A549 (cell line): Measurements from ENCODE around the gene THEMIS2. TPM values are rescaled to one million over a fixed set of nuclear protein-coding genes. Genes with fewer than 3 reads are reported as not detected.

Experiments used
- ATAC-seq, 2 experiments: fragments of 200-7000 bp in 1 of 2; fragments of >200 bp in 1 of 2; cut with Nextera tagmentation in 1 of 2; cut with Tn5 transposase in 1 of 2; 3 replicates each; pipeline versions ENCODE4 v1.8.0 to v1.9.1; 2018 to 2020; ENCODE audit warnings: mild to moderate bottlenecking in 1 of 2, moderate library complexity in 1 of 2
- CTCF ChIA-PET: fragments of 300-600 bp; sonication (Branson Sonifier 250); formaldehyde crosslinking; extraction: SDS; loops from one replicate; lab custom pipeline; 2021; ENCODE audit warnings: antibody characterized with exemption, inconsistent platforms; lab: Yijun Ruan, JAX
- POLR2A ChIA-PET: fragments of 350-600 bp; formaldehyde crosslinking; extraction: SDS; loops from one replicate; lab custom pipeline; 2021; ENCODE audit warnings: antibody characterized with exemption, inconsistent platforms; lab: Yijun Ruan, JAX
- DNase-seq, 2 experiments: peaks; one replicate each; pipeline versions ENCODE4 v3.0.0 to v3.0.0-alpha.2; 2011 to 2016; ENCODE audit warnings: low read depth in 1 of 2, low spot score in 1 of 2
- FAIRE-seq: peaks from 2 replicates; lab custom pipeline; 2011; peaks lifted over from hg19 to GRCh38; lab: Jason Lieb, UNC
- H3K27ac ChIP-seq, 2 experiments: fragments of >200 bp; sonication (Bioruptor Twin); formaldehyde crosslinking; 3 replicates each; pipeline ENCODE4 v1.5.1; 2016 to 2017
- H3K4me1 ChIP-seq: fragments of >200 bp; sonication (Bioruptor Twin); formaldehyde crosslinking; 3 replicates; pipeline ENCODE4 v1.6.1; 2016
- H3K4me2 ChIP-seq: fragments of >200 bp; sonication (Bioruptor Twin); formaldehyde crosslinking; 3 replicates; pipeline ENCODE4 v1.6.1; 2016
- H3K4me3 ChIP-seq: fragments of >200 bp; sonication (Bioruptor Twin); formaldehyde crosslinking; 3 replicates; pipeline ENCODE4 v1.5.1; 2016
- H3K9me3 ChIP-seq: fragments of >200 bp; sonication (Bioruptor Twin); formaldehyde crosslinking; 3 replicates; pipeline ENCODE4 v1.6.1; 2016
- ATOH8 ChIP-seq: fragments of 250-450 bp; sonication (Bioruptor Pico); IDR thresholded peaks from 2 replicates; pipeline ENCODE4 v1.5.0; 2020; ENCODE audit warnings: low read depth, mild to moderate bottlenecking, moderate library complexity
- CBX2 ChIP-seq: fragments of 200-600 bp; sonication (generic); IDR thresholded peaks from 2 replicates; pipeline ENCODE4 v1.6.1; 2016; ENCODE audit warnings: low read depth, mild to moderate bottlenecking, borderline replicate concordance
- CBX8 ChIP-seq: fragments of 200-600 bp; sonication (generic); IDR thresholded peaks from 2 replicates; pipeline ENCODE4 v1.6.1; 2016
- EP300 ChIP-seq, 2 experiments: fragments of >200 bp; sonication (Bioruptor Twin); formaldehyde crosslinking; IDR thresholded peaks; 2 replicates in 1 of 2; 3 replicates in 1 of 2; pipeline ENCODE4 v1.6.1; 2016 to 2017
- ESRRA ChIP-seq: fragments of 150-350 bp; IDR thresholded peaks from 2 replicates; pipeline ENCODE4 v1.6.1; 2014; ENCODE audit warnings: mild to moderate bottlenecking, low read length, borderline replicate concordance
- FOSB ChIP-seq: fragments of 250-450 bp; sonication (Bioruptor Pico); IDR thresholded peaks from 2 replicates; pipeline ENCODE4 v1.5.0; 2020; ENCODE audit warnings: mild to moderate bottlenecking, moderate library complexity
- FOSL2 ChIP-seq, 2 experiments: fragments of 450-650 bp in 1 of 2; fragments of >200 bp in 1 of 2; sonication (Bioruptor Twin) in 1 of 2; formaldehyde crosslinking; IDR thresholded peaks; 2 replicates each; pipeline versions ENCODE4 v1.5.0 to v1.6.1; 2016 to 2020; ENCODE audit warnings: mild to moderate bottlenecking in 1 of 2, moderate library complexity in 1 of 2
- GATA3 ChIP-seq: IDR thresholded peaks from 2 replicates; pipeline ENCODE4 v1.6.1; 2012; ENCODE audit warnings: borderline replicate concordance
- HES2 ChIP-seq: fragments of >200 bp; sonication (Bioruptor Twin); formaldehyde crosslinking; IDR thresholded peaks from 2 replicates; pipeline ENCODE4 v1.6.1; 2016
- HOXB5 ChIP-seq: fragments of 250-450 bp; sonication (Bioruptor Pico); IDR thresholded peaks from 2 replicates; pipeline ENCODE4 v1.5.0; 2020; ENCODE audit warnings: mild to moderate bottlenecking, moderate library complexity
- JUN ChIP-seq, 2 experiments: fragments of >200 bp; sonication (Bioruptor Twin); formaldehyde crosslinking; IDR thresholded peaks; 2 replicates in 1 of 2; 3 replicates in 1 of 2; pipeline ENCODE4 v1.6.1; 2016 to 2017
- MAX ChIP-seq: IDR thresholded peaks from 2 replicates; pipeline ENCODE4 v1.6.1; 2012
- NFE2L2 ChIP-seq: fragments of 150-350 bp; conservative IDR thresholded peaks from 2 replicates; pipeline ENCODE4 v1.6.1; 2014; ENCODE audit warnings: low read length
- PBX3 ChIP-seq: IDR thresholded peaks from 2 replicates; pipeline ENCODE4 v1.6.1; 2012
- POLR2AphosphoS2 ChIP-seq: conservative IDR thresholded peaks from 2 replicates; pipeline ENCODE4 v1.6.1; 2012; ENCODE audit warnings: low read length, improper control_type of control experiment, inconsistent platforms
- SMC3 ChIP-seq: fragments of >200 bp; sonication (Bioruptor Twin); formaldehyde crosslinking; IDR thresholded peaks from 3 replicates; pipeline ENCODE4 v1.6.1; 2018; ENCODE audit warnings: inconsistent platforms
- TFCP2L1 ChIP-seq: fragments of 250-450 bp; sonication (Bioruptor Pico); IDR thresholded peaks from 2 replicates; pipeline ENCODE4 v1.5.0; 2021; ENCODE audit warnings: mild to moderate bottlenecking
- TP53 ChIP-seq: fragments of 250-450 bp; sonication (Bioruptor Pico); IDR thresholded peaks from 2 replicates; pipeline ENCODE4 v1.5.0; 2021; ENCODE audit warnings: mild to moderate bottlenecking, moderate library complexity
- USF2 ChIP-seq: fragments of 450-650 bp; IDR thresholded peaks from 2 replicates; pipeline ENCODE4 v1.6.1; 2014; ENCODE audit warnings: antibody characterized with exemption
- ZFP36 ChIP-seq: fragments of 450-650 bp; IDR thresholded peaks from 2 replicates; pipeline ENCODE4 v1.6.1; 2014; ENCODE audit warnings: borderline replicate concordance; ENCODE audit not compliant: partially characterized antibody
- WGBS: methylation state at CpG from one replicate; pipeline ENCODE4 v1.1.6; 2017; ENCODE audit errors: missing lambda C conversion rate; 5-methylcytosine and 5-hydroxymethylcytosine counted together
- polyA plus RNA-seq, 4 experiments: library from polyadenylated mRNA; depleted of rRNA in 3 of 4; stranded (reverse); fragments of >200 nt; fragmentation: RNase III in 1 of 4; extraction: RNeasy Plus Mini Kit Qiagen cat#74134 plus additional on column Dnase treatment in 1 of 4; gene quantifications; 2 replicates in 3 of 4; 3 replicates in 1 of 4; pipeline ENCODE4 v1.2.3, GENCODE V29; 2011 to 2017

THEMIS2 gene
- polyA plus RNA-seq, 2 of the 4 experiments (the other 2 are of a cell fraction), result 0.58 to 0.81 TPM

GRCh38 chr1:27891196-27891889 is 19.0 kb downstream of the THEMIS2 start:
- Histone ChIP-seq H3K4me1 (no peaks in the 10 kb centered on the region), H3K9me3 (no peaks in the 10 kb centered on the region), H3K4me3 (no peak overlapping the region), H3K4me2 (no peak overlapping the region), H3K27ac (no peak overlapping the region)
- 83% methylated on average over 7 of the region's 7 CpGs for WGBS
- FAIRE-seq (no peak), DNase-seq (no peak), ATAC-seq (no peak)
- CTCF ChIA-PET, result interaction anchor here (0.7 kb wide), 1 partner anchor 34 kb away, joined by 3 read pairs; no protein-coding TSS in a partner anchor
- no peak for TF ChIP-seq CBX8
- no peak for TF ChIP-seq ESRRA
- POLR2A ChIA-PET, result no interaction called here

- Histone ChIP-seq H3K27ac (no peak overlapping the region), H3K4me1 (no peaks in the 10 kb centered on the region), H3K9me3 (no peaks in the 10 kb centered on the region), H3K4me3 (no peak overlapping the region), H3K4me2 (no peak overlapping the region)
- ATAC-seq, result no peak
- FAIRE-seq, result no peak
- DNase-seq, result no peak
- WGBS, result 66% methylated on average over 3 of the region's 3 CpGs
- no peak for TF ChIP-seq PBX3
- TF ChIP-seq CBX2, result no peak
- TF ChIP-seq JUN (IDR thresholded peaks at IDR 0.05), result no peak
- TF ChIP-seq EP300 (IDR thresholded peaks at IDR 0.05), result no peak
- no peak for TF ChIP-seq HOXB5 (CRISPR knock-in tag)
- no peak for TF ChIP-seq TP53 (CRISPR knock-in tag)
- no peak for TF ChIP-seq ATOH8
- no peak for TF ChIP-seq POLR2AphosphoS2
- TF ChIP-seq GATA3, result no peak
- no peak for TF ChIP-seq MAX
- TF ChIP-seq USF2, result no peak
- TF ChIP-seq HES2, result no peak
- TF ChIP-seq ZFP36, result no peak
- no peak for TF ChIP-seq TFCP2L1 (CRISPR knock-in tag)
- TF ChIP-seq FOSB (CRISPR knock-in tag), result no peak
- TF ChIP-seq SMC3, result no peak
- TF ChIP-seq FOSL2 (IDR thresholded peaks at IDR 0.05), result no peak
- no peak for TF ChIP-seq FOSL2 (CRISPR knock-in tag; IDR thresholded peaks at IDR 0.05)
- no peak for TF ChIP-seq ESRRA
- no peak for TF ChIP-seq NFE2L2
- POLR2A ChIA-PET, result no interaction called here
- CTCF ChIA-PET, result no interaction called here
These were observed 22.2 kb downstream of the THEMIS2 start for GRCh38 chr1:27894521-27894920.

- Histone ChIP-seq H3K4me1 (no peaks in the 10 kb centered on the region), H3K9me3 (no peaks in the 10 kb centered on the region), H3K4me3 (no peak overlapping the region)
- no peak for FAIRE-seq
- DNase-seq, result no peak
- POLR2A ChIA-PET, result no interaction called here
- whole genome bisulfite sequencing, result 96% methylated on average over 2 of the region's 2 CpGs
- TF ChIP-seq CBX8 (no peak), ESRRA (no peak)
- TF ChIP-seq, all 56 proteins: peak for 0
- no peak overlapping the region for H3K4me2 ChIP-seq
- no peak overlapping the region for H3K27ac ChIP-seq
- CTCF ChIA-PET, result no interaction called here
- no peak for ATAC-seq
These were observed 34.4 kb downstream of the THEMIS2 start for GRCh38 chr1:27906759-27907158.
